HG03064 (cell line): ENCODE measurements around the gene ALX1.
"Not testable (repeated sequence)": the region's sequence is repeated elsewhere in the genome, so short reads cannot be mapped to it uniquely, and the experiment has no call there.

Source experiments
- ATAC-seq: cut with Tn5 transposase; IDR thresholded peaks from one replicate; pipeline ENCODE4 v1.9.1; 2021; ENCODE audit warnings: low read depth; ENCODE audit not compliant: unreplicated experiment

Gene ALX1

GRCh38 chr12:85299053-85299452 is 19.0 kb downstream of the ALX1 start:
- no peak for ATAC-seq

- ATAC-seq, result no peak
Measured at GRCh38 chr12:85301051-85301450, 21.0 kb downstream of the ALX1 start.

- ATAC-seq, result no peak
Measured at GRCh38 chr12:85308374-85308773, 28.4 kb downstream of the ALX1 start.

GRCh38 chr12:85309125-85309566 is 29.1 kb downstream of the ALX1 start:
- ATAC-seq, result no peak

GRCh38 chr12:85310025-85310424 is 30.0 kb downstream of the ALX1 start:
- ATAC-seq, result no peak

GRCh38 chr12:85310456-85311076 is 30.5 kb downstream of the ALX1 start:
- ATAC-seq, result no peak

- not testable (repeated sequence) for ATAC-seq
Measured at GRCh38 chr12:85317866-85318636, 38.0 kb downstream of the ALX1 start.

GRCh38 chr12:85322715-85323114 is 42.7 kb downstream of the ALX1 start:
- ATAC-seq, result no peak

GRCh38 chr12:85325442-85325841 is 45.4 kb downstream of the ALX1 start:
- no peak for ATAC-seq

GRCh38 chr12:85329913-85330312 is 49.9 kb downstream of the ALX1 start:
- ATAC-seq, result no peak

- no peak for ATAC-seq
Measured at GRCh38 chr12:85348779-85349178, 68.8 kb downstream of the ALX1 start.

- ATAC-seq, result no peak
Measured at GRCh38 chr12:85350356-85350755, 70.3 kb downstream of the ALX1 start.
